T-helper 17 cell (primary cell): Measurements from ENCODE around the gene MIGA1. TPM values are rescaled to one million over a fixed set of nuclear protein-coding genes. Genes with fewer than 3 reads are reported as not detected.

Experiments used
- ATAC-seq: fragments of 150-1000 bp; cut with Tn5 transposase; 2 replicates; pipeline ENCODE4 v1.10.0; 2021; ENCODE audit warnings: mild to moderate bottlenecking, moderate library complexity
- DNase-seq, 3 donors: peaks; one replicate each; pipeline versions ENCODE4 v3.0.0 to v3.0.0-alpha.2; 2020 to 2021
- H3K9me3 ChIP-seq: one replicate; pipeline ENCODE4 v1.7.0; 2013; ENCODE audit warnings: low read length, mild to moderate bottlenecking; ENCODE audit not compliant: control insufficient read depth, poor library complexity, severe bottlenecking
- H3K27ac Mint-ChIP-seq: one replicate; pipeline ENCODE4 v1.8.0; 2022; ENCODE audit warnings: mild to moderate bottlenecking, moderate library complexity, mixed read lengths
- H3K27me3 Mint-ChIP-seq: one replicate; pipeline ENCODE4 v1.8.0; 2022; ENCODE audit warnings: mixed read lengths
- H3K36me3 Mint-ChIP-seq: one replicate; pipeline ENCODE4 v1.8.0; 2022; ENCODE audit warnings: low read depth, mixed read lengths
- H3K4me1 Mint-ChIP-seq: one replicate; pipeline ENCODE4 v1.8.0; 2022; ENCODE audit warnings: mild to moderate bottlenecking, mixed read lengths
- H3K4me3 Mint-ChIP-seq: one replicate; pipeline ENCODE4 v1.8.0; 2022; ENCODE audit warnings: mild to moderate bottlenecking, moderate library complexity, mixed read lengths
- total RNA-seq, 4 donors: library from RNA in 2 of 4; stranded (reverse) in 2 of 4; gene quantifications; one replicate each; pipeline ENCODE4 v1.2.3 and lab custom pipeline; 2022 to 2026

MIGA1 gene
- total RNA-seq, 2 donors from 2014 or later, result 11.8 to 14.7 TPM

- no peaks in the 10 kb centered on the region for H3K4me1 Mint-ChIP-seq
- peaks cover 8% of the 10 kb centered on the region for H3K36me3 Mint-ChIP-seq
- H3K27ac Mint-ChIP-seq, result no peak overlapping the region
- ATAC-seq (no peak), DNase-seq (no peak)
- H3K9me3 ChIP-seq, result no peaks in the 10 kb centered on the region
- no peak overlapping the region for H3K4me3 Mint-ChIP-seq
- no peaks in the 10 kb centered on the region for H3K27me3 Mint-ChIP-seq
Measured at GRCh38 chr1:77881061-77881460, 101.6 kb downstream of the MIGA1 start.

DNA sequence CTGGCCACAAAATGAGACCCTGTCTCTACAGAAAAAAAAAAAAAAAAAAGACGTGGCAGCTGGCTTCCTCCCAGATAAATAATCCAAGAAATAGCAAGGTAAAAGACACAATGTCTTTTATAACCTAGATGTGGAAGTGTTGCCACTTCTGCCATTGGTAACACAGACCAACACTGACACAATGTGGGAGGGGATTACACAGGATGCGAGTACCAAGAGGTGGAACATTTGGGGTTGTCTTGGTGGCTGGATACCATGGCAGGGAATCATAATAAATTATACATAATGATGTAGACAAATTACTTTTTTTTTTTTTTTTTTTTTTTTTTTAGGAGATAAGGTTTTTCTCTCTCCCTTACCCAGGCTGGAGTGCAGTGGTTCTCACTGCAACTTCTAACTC lies 103.0 kb downstream of the MIGA1 start:
- Mint-ChIP-seq H3K4me1 (no peaks in the 10 kb centered on the region), H3K4me3 (no peak overlapping the region), H3K27me3 (no peaks in the 10 kb centered on the region), H3K27ac (no peak overlapping the region), H3K36me3 (peaks cover 10% of the 10 kb centered on the region)
- H3K9me3 ChIP-seq, result no peaks in the 10 kb centered on the region
- DNase-seq (no peak), ATAC-seq (no peak)

DNA sequence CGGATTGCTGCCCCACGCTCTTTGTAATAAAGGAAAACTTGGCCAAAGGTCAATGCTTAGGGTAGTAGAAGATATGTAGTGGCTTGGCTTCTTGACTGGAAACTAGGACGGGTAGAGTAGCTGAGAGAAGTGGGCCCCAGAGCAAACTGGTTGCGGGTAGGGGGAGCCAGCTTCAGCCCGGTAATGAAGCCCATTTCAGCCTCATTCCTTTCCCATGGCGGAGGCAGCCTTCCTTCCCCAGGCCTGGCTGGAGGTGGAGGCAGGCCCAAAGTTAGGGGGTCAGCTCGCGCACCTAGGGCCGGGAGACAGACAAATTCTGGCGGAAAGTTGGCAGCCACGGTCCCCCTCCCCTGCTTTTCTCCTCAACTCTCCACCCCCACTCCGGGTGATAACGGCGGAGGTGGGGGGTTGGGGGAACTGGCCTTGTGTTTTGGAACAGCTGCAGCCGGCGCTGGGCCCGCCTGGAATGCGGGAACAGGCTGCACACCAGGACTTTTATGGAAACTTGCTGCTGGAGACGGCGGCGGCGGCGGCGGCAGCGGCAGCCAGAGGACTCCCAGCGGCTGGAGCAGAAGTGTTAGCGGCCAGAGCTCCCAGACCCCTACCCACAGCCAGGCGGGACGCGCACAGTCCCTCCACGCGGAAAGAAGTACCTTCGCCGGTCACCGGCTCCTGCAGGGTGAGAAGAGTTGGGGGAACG lies 108.8 kb downstream of the MIGA1 start, which contains the start of gene NEXN:
Gene NEXN (plus strand): TSS at position 544 of the 700 bp plus-strand sequence. CDS start 27,483 bp downstream, outside the sequence.
- ATAC-seq (peak; percentile 32), DNase-seq (no peak)

GRCh38 chr1:77888781-77889642 lies 109.6 kb downstream of the MIGA1 start:
- Mint-ChIP-seq H3K27me3 (peaks cover 13% of the 10 kb centered on the region), H3K27ac (no peak overlapping the region), H3K36me3 (peaks cover 9% of the 10 kb centered on the region), H3K4me1 (peaks cover 4% of the 10 kb centered on the region), H3K4me3 (peak overlapping the region; percentile 80)
- no peaks in the 10 kb centered on the region for H3K9me3 ChIP-seq
- peak; percentile 46 for ATAC-seq
- peak in 1 of 3 donors; percentile 11 for DNase-seq

More for the DNA sequence above, 108.8 kb downstream of the MIGA1 start, which contains the start of gene NEXN:
- Mint-ChIP-seq H3K27ac (no peak within 1 kb of the TSS), H3K36me3 (peaks cover 9% of the 10 kb centered on the region), H3K27me3 (peaks cover 13% of the 10 kb centered on the region), H3K4me3 (peak within 1 kb of the TSS; percentile 80), H3K4me1 (peaks cover 4% of the 10 kb centered on the region)
- H3K9me3 ChIP-seq, result no peaks in the 10 kb centered on the region

GRCh38 chr1:77889671-77890070 lies 110.2 kb downstream of the MIGA1 start:
- ATAC-seq (no peak), DNase-seq (no peak)
- no peaks in the 10 kb centered on the region for H3K9me3 ChIP-seq
- Mint-ChIP-seq H3K36me3 (peaks cover 8% of the 10 kb centered on the region), H3K27me3 (peaks cover 13% of the 10 kb centered on the region), H3K27ac (no peak overlapping the region), H3K4me3 (no peak overlapping the region), H3K4me1 (peaks cover 4% of the 10 kb centered on the region)

DNA sequence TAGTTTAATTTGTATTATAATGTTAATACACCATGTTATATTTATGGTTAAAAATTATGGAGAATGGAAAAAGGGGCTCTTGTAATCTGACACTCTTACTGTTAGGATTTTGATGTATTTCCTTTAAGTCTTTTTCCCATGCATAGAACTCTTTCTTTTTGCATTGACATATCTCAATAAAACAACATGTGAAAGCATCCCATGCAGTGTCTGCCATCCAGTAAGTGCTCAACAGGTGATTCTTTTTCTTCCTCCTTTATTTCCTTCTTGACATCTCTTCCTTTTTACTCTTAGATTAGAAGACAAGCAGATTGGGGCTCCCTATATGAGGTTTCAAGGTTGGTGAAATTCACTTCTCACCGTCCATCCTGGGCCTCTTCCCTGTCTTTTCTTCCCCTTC lies 111.8 kb downstream of the MIGA1 start:
- H3K27ac Mint-ChIP-seq, result no peak overlapping the region
- peaks cover 13% of the 10 kb centered on the region for H3K27me3 Mint-ChIP-seq
- ATAC-seq (no peak), DNase-seq (no peak)
- no peaks in the 10 kb centered on the region for H3K9me3 ChIP-seq
- H3K4me1 Mint-ChIP-seq, result peaks cover 4% of the 10 kb centered on the region
- H3K36me3 Mint-ChIP-seq, result peaks cover 5% of the 10 kb centered on the region
- no peak overlapping the region for H3K4me3 Mint-ChIP-seq

DNA sequence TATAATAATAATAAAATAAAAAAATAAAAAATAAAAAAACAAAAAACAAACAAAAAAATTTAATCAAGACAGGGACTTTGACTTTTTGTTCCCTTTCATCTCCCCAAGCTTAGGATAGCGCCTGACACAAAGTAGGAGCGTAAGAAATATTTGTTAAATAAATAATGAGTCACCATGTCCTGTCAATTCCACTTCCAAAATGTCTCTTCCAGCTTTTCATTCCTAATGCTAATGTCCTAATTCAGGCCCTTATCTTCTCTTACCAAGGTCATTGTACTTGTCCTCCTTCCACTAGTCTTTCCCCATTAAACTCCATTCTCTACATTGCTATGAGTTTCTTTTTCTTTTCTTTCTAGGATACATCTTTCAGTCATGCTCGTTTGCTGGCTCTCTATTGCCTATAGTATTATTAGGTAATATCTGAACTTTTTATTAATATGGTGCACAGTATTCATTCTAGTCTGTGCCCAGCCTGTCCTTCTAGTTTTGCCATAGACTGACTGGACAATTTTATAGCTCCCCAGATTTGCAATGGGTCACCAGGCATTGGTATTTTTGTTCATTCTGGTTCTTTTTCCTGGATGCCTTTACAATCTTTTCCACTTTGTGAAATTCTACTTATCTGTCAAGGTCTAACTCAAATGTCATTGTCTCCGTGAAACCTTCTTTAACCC lies 120.3 kb downstream of the MIGA1 start:
- ATAC-seq (no peak), DNase-seq (no peak)
- Mint-ChIP-seq H3K27ac (no peak overlapping the region), H3K36me3 (peaks cover 2% of the 10 kb centered on the region), H3K4me1 (no peaks in the 10 kb centered on the region), H3K27me3 (no peaks in the 10 kb centered on the region), H3K4me3 (no peak overlapping the region)
- no peaks in the 10 kb centered on the region for H3K9me3 ChIP-seq

- no peak overlapping the region for H3K4me3 Mint-ChIP-seq
- no peaks in the 10 kb centered on the region for H3K9me3 ChIP-seq
- no peak overlapping the region for H3K27ac Mint-ChIP-seq
- H3K27me3 Mint-ChIP-seq, result no peaks in the 10 kb centered on the region
- no peaks in the 10 kb centered on the region for H3K4me1 Mint-ChIP-seq
- DNase-seq (no peak), ATAC-seq (no peak)
- peaks cover 2% of the 10 kb centered on the region for H3K36me3 Mint-ChIP-seq
Measured at GRCh38 chr1:77900687-77901293, 121.3 kb downstream of the MIGA1 start.

- no peak overlapping the region for H3K4me3 Mint-ChIP-seq
- no peak for DNase-seq
- H3K4me1 Mint-ChIP-seq, result no peaks in the 10 kb centered on the region
- H3K27me3 Mint-ChIP-seq, result no peaks in the 10 kb centered on the region
- no peaks in the 10 kb centered on the region for H3K9me3 ChIP-seq
- H3K36me3 Mint-ChIP-seq, result no peaks in the 10 kb centered on the region
- H3K27ac Mint-ChIP-seq, result no peak overlapping the region
- ATAC-seq, result no peak
Measured at GRCh38 chr1:77905603-77906002, 126.2 kb downstream of the MIGA1 start.

DNA sequence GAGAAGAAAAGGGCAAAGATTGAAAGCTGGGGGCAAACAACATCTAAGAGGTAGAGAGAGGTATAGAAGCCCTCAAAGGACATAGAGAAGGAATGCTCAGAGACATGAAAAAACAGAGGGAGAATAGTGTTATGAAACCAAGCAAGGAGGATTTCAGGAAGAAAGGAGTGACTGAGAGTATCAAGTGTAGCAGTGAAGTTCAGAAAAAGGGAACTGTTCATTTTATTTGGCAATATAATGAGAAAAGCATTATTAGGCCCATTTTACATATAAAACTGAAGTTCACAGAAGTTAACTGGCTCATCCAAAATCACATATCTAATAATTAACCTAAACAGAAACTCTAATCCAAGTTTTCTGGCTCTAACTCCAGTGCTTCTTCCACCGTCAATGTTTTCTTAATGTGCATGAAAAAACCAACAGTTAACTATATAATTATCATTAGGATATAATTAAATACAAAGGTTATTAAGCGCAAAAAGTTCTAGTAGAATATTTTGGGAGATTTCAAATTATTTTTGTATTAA lies 126.6 kb downstream of the MIGA1 start:
- no peaks in the 10 kb centered on the region for H3K9me3 ChIP-seq
- Mint-ChIP-seq H3K27ac (no peak overlapping the region), H3K27me3 (no peaks in the 10 kb centered on the region), H3K36me3 (no peaks in the 10 kb centered on the region), H3K4me1 (no peaks in the 10 kb centered on the region), H3K4me3 (no peak overlapping the region)
- ATAC-seq (no peak), DNase-seq (no peak)

DNA sequence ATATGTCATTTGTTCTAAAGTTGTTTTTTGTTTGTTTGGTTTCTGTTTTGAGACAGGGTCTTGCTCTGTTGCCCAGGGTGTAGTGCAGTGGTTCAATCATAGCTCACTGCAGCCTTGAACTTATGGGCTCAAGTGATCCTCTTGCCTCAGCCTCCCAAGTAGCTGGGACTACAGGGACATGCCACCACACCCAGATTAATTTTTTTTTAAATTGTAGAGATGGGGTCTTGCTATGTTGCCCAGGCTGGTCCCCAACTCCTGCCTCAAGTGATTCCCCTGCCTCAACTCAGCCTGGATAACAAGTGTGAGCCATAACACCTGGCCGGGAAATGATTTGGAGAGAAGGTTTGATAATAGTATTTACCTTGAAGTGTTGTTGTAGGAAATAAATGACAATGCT lies 127.2 kb downstream of the MIGA1 start:
- Mint-ChIP-seq H3K27ac (no peak overlapping the region), H3K4me1 (no peaks in the 10 kb centered on the region), H3K27me3 (no peaks in the 10 kb centered on the region)

GRCh38 chr1:77910116-77910515 lies 130.7 kb downstream of the MIGA1 start:
- no peaks in the 10 kb centered on the region for H3K9me3 ChIP-seq
- no peak for DNase-seq
- Mint-ChIP-seq H3K27ac (no peak overlapping the region), H3K4me3 (no peak overlapping the region), H3K27me3 (no peaks in the 10 kb centered on the region), H3K36me3 (no peaks in the 10 kb centered on the region), H3K4me1 (no peaks in the 10 kb centered on the region)
- no peak for ATAC-seq

More for the DNA sequence above, 127.2 kb downstream of the MIGA1 start:
- DNase-seq, result no peak
- H3K9me3 ChIP-seq, result no peaks in the 10 kb centered on the region
- ATAC-seq, result no peak
- H3K4me3 Mint-ChIP-seq, result no peak overlapping the region
- no peaks in the 10 kb centered on the region for H3K36me3 Mint-ChIP-seq
